B cell (primary cell): ENCODE data around the gene JUNB. TPM values are rescaled to one million over a fixed set of nuclear protein-coding genes. Genes with fewer than 3 reads are reported as not detected.

Source experiments
- ATAC-seq: fragments of 200-7000 bp; cut with Tn5 transposase; one replicate; pipeline ENCODE4 v1.10.0; 2021; ENCODE audit warnings: low read depth, mild to moderate bottlenecking, moderate number of reproducible peaks, moderate library complexity
- CTCF ChIA-PET: fragments of 350-600 bp; sonication (Branson Sonifier 250); formaldehyde crosslinking; loops from one replicate; lab custom pipeline; 2021; ENCODE audit warnings: antibody characterized with exemption, inconsistent platforms; lab: Charles Lee
- POLR2A ChIA-PET: fragments of 350-600 bp; sonication (Branson Sonifier 250); formaldehyde crosslinking; loops from one replicate; lab custom pipeline; 2021; ENCODE audit warnings: antibody characterized with exemption; lab: Charles Lee
- DNase-seq: peaks from one replicate; pipeline ENCODE4 v3.0.0; 2013
- H2AFZ ChIP-seq: 2 replicates; pipeline ENCODE4 v1.6.1; 2012; ENCODE audit warnings: mild to moderate bottlenecking, low read depth, low read length; ENCODE audit not compliant: insufficient read depth, poor library complexity, severe bottlenecking
- H3K27ac ChIP-seq, 2 donors: 1 replicate in 1 of 2; 2 replicates in 1 of 2; pipeline ENCODE4 v1.5.1; 2012 to 2013; ENCODE audit warnings: low read length in 2 of 2, mild to moderate bottlenecking in 2 of 2, moderate library complexity in 1 of 2
- H3K27me3 ChIP-seq, 4 experiments: fragments of 200-600 bp in 1 of 4; sonication (generic) in 1 of 4; replicated peaks in 1 of 4; 1 replicate in 2 of 4; 2 replicates in 2 of 4; pipeline versions ENCODE4 v1.6.1 to v1.7.0; 2013 to 2016; ENCODE audit warnings: low read length in 3 of 4, mild to moderate bottlenecking in 2 of 4, mixed read lengths in 1 of 4, moderate library complexity in 1 of 4; ENCODE audit not compliant: insufficient read depth in 4 of 4, control insufficient read depth in 3 of 4; ENCODE audit errors: control extremely low read depth in 1 of 4
- H3K36me3 ChIP-seq, 2 experiments: replicated peaks in 1 of 2; 1 replicate in 1 of 2; 2 replicates in 1 of 2; pipeline versions ENCODE4 v1.6.1 to v1.7.1; 2013; ENCODE audit warnings: low read length in 1 of 2; ENCODE audit not compliant: insufficient read depth in 2 of 2, control insufficient read depth in 1 of 2; ENCODE audit errors: control extremely low read depth in 1 of 2, extremely low read depth in 1 of 2
- H3K4me1 ChIP-seq, 2 donors: fragments of 200-600 bp in 1 of 2; sonication (generic) in 1 of 2; 1 replicate in 1 of 2; 2 replicates in 1 of 2; pipeline versions ENCODE4 v1.5.1 to v1.6.1; 2013 to 2017; ENCODE audit warnings: low read length in 2 of 2; ENCODE audit not compliant: control insufficient read depth in 2 of 2, insufficient read depth in 2 of 2
- H3K4me2 ChIP-seq: replicated peaks from 2 replicates; pipeline ENCODE3; 2012; ENCODE audit warnings: mild to moderate bottlenecking, low read depth, low read length; ENCODE audit not compliant: poor library complexity, severe bottlenecking
- H3K4me3 ChIP-seq, 5 experiments: fragments of 200-600 bp in 1 of 5; sonication (generic) in 1 of 5; 1 replicate in 3 of 5; 2 replicates in 2 of 5; pipeline versions ENCODE4 v1.5.1 to v1.7.0; 2011 to 2016; ENCODE audit warnings: low read length in 4 of 5, mild to moderate bottlenecking in 4 of 5, low read depth in 2 of 5, control low read depth in 1 of 5, moderate library complexity in 1 of 5; ENCODE audit not compliant: insufficient read depth in 1 of 5; ENCODE audit errors: control extremely low read depth in 1 of 5, extremely low read depth in 1 of 5
- H3K79me2 ChIP-seq: fragments of 200-600 bp; sonication (generic); one replicate; pipeline ENCODE4 v1.6.0; 2016; ENCODE audit warnings: low read length; ENCODE audit not compliant: control insufficient read depth, insufficient read depth
- H3K9ac ChIP-seq: fragments of 200-600 bp; sonication (generic); 2 replicates; pipeline ENCODE4 v1.6.1; 2017; ENCODE audit warnings: mild to moderate bottlenecking, low read length, moderate library complexity
- H3K9me3 ChIP-seq, 3 donors: one replicate each; pipeline versions ENCODE4 v1.6.1 to v1.7.1; 2013; ENCODE audit warnings: low read length in 2 of 3; ENCODE audit not compliant: control insufficient read depth in 2 of 3, insufficient read depth in 1 of 3; ENCODE audit errors: control extremely low read depth in 1 of 3
- H4K20me1 ChIP-seq: 2 replicates; pipeline ENCODE4 v1.6.0; 2012; ENCODE audit warnings: mild to moderate bottlenecking, low read length; ENCODE audit not compliant: insufficient read depth, control insufficient read depth, poor library complexity, severe bottlenecking
- H3K27ac Mint-ChIP-seq: one replicate; pipeline ENCODE4 v1.8.0; 2021; ENCODE audit warnings: mixed read lengths
- H3K27me3 Mint-ChIP-seq: one replicate; pipeline ENCODE4 v1.8.0; 2021; ENCODE audit warnings: mixed read lengths
- H3K4me1 Mint-ChIP-seq: one replicate; pipeline ENCODE4 v1.8.0; 2021; ENCODE audit warnings: mixed read lengths
- H3K4me3 Mint-ChIP-seq: one replicate; pipeline ENCODE4 v1.8.0; 2021; ENCODE audit warnings: mixed read lengths
- H3K9me3 Mint-ChIP-seq: one replicate; pipeline ENCODE4 v1.8.0; 2022; ENCODE audit warnings: mixed read lengths; ENCODE audit not compliant: insufficient read depth
- EZH2 ChIP-seq: IDR thresholded peaks from 2 replicates; pipeline ENCODE4 v1.6.1; 2012; ENCODE audit warnings: borderline replicate concordance, low read depth, mild to moderate bottlenecking, moderate library complexity, low read length; ENCODE audit not compliant: insufficient read depth, poor library complexity, severe bottlenecking
- WGBS: methylation state at CpG from one replicate; pipeline ENCODE4 v1.1.5; 2013; ENCODE audit warnings: missing lambda C conversion rate; ENCODE audit not compliant: insufficient coverage; 5-methylcytosine and 5-hydroxymethylcytosine counted together
- intact Hi-C: fragments of 100-400 bp; cut with micrococcal nuclease; formaldehyde crosslinking; loops from one replicate; pipeline ENCODE4 v1.10.0; 2022
- polyA plus RNA-seq: library from polyadenylated mRNA; depleted of rRNA; stranded (reverse); fragments of >200 nt; gene quantifications from 2 replicates; pipeline ENCODE4 v1.2.3, GENCODE V29; 2012
- total RNA-seq, 2 donors: library from RNA; stranded (reverse); fragments of 120-200 nt in 1 of 2; gene quantifications; 1 replicate in 1 of 2; 2 replicates in 1 of 2; pipeline versions ENCODE4 v1.2.3 to v1.2.4, GENCODE V29; 2013 to 2022
- TF ChIP-seq, protein P1 (sequence below): fragments of 200-600 bp; IDR thresholded peaks from one replicate; pipeline ENCODE4 v1.8.0; 2022; ENCODE audit warnings: antibody characterized with exemption, mild to moderate bottlenecking

JUNB gene
- total and polyA plus RNA-seq, 2 donors (not counting 1 experiment from before 2014, with no cell fraction given) = 206 to 4,055 TPM

DNA sequence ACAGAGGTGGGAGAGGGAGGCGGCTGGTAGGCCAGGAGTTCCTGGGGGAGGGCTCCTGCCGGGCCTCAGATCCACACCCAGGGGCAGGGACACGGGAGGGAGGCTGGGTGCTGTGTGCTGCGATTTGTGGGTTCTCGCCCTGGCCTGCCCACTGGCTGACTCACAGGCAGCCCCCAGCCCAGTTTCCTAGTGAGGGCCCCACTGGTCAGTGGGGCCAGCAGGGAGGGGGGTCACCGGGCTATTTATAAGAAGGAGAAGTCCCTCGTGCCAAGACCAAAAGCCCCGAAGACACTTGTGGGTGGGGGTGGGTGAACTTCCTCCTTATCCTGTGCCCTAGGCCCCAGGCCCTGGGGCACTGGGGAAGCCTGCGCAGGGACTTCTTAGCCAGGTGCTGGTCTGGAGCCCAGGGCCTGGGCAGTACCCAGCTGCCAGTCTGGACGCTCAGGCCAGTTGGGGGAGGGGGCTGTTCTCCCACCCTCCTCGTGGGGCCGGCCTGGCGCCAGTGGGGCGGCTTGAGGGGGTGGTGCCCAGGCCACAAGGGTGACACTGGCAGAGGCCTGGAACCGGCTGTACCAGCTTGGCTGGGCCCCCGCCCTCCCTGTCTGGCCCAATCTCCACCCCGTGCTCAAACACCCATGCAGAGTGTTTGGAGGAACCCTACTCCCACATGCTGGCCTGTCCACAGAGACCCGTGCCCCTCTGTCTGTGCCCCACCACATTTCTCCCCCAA, 5.0 kb upstream of the JUNB start:
- TF ChIP-seq, protein P1, sequence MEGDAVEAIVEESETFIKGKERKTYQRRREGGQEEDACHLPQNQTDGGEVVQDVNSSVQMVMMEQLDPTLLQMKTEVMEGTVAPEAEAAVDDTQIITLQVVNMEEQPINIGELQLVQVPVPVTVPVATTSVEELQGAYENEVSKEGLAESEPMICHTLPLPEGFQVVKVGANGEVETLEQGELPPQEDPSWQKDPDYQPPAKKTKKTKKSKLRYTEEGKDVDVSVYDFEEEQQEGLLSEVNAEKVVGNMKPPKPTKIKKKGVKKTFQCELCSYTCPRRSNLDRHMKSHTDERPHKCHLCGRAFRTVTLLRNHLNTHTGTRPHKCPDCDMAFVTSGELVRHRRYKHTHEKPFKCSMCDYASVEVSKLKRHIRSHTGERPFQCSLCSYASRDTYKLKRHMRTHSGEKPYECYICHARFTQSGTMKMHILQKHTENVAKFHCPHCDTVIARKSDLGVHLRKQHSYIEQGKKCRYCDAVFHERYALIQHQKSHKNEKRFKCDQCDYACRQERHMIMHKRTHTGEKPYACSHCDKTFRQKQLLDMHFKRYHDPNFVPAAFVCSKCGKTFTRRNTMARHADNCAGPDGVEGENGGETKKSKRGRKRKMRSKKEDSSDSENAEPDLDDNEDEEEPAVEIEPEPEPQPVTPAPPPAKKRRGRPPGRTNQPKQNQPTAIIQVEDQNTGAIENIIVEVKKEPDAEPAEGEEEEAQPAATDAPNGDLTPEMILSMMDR = no peak
- no peak for TF ChIP-seq EZH2
- peaks cover 50% of the 10 kb centered on the region for H3K4me1 Mint-ChIP-seq
- peak overlapping the region; percentile 92 to 97 for H3K27ac ChIP-seq
- H3K4me3 Mint-ChIP-seq = no peak overlapping the region
- peak overlapping the region; percentile 92 for H3K27ac Mint-ChIP-seq
- H4K20me1 ChIP-seq = peaks cover under 1% of the 10 kb centered on the region
- H3K27me3 ChIP-seq = no peaks in the 10 kb centered on the region
- H3K4me1 ChIP-seq = peaks cover 75 to 87% of the 10 kb centered on the region in 2 donors
- intact Hi-C loops = loop anchor here (5.0 kb wide), 1 partner anchor 1204 kb away; no protein-coding TSS in a partner anchor
- peak overlapping the region; percentile 96 for H3K4me2 ChIP-seq
- ChIA-PET CTCF (interaction anchor here (0.7 to 5.0 kb wide), 3 partner anchors 9 to 13 kb away, joined by 3 to 65 read pairs (median 28); no protein-coding TSS in a partner anchor), POLR2A (interaction anchor here (1.8 to 4.5 kb wide), 2 partner anchors 9 to 10 kb away, joined by 5 to 36 read pairs; no protein-coding TSS in a partner anchor)
- ATAC-seq (no peak), DNase-seq (peak; percentile 85)
- no peaks in the 10 kb centered on the region for H3K9me3 ChIP-seq
- H2AFZ ChIP-seq = no peak overlapping the region
- H3K9ac ChIP-seq = peak overlapping the region; percentile 13
- H3K4me3 ChIP-seq = peak overlapping the region in 1 of 5 experiments; percentile 19
- H3K27me3 Mint-ChIP-seq = no peaks in the 10 kb centered on the region
- no peaks in the 10 kb centered on the region for H3K9me3 Mint-ChIP-seq
- WGBS = 8% methylated on average over 13 of the region's 18 CpGs
- no peaks in the 10 kb centered on the region for H3K36me3 ChIP-seq
- peaks cover under 1% of the 10 kb centered on the region for H3K79me2 ChIP-seq

DNA sequence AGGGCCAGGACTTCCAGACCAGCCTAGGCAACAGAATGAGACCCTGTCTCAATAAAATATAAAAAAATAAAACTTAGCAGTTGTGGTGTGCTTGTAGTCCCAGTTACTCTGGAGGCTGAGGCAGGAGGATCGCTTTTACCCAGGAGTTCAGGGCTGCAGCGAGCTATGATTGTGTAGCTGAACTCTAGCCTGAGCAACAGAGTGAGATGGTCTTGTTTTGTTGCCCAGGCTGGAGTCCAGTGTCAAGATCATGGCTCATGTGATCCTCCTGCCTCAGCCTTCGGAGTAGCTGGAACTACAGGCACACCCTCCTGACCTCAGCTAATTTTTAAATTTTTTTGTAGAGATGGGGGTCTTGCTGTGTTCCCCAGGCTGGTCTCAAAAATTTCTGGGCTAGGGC, 4.3 kb upstream of the JUNB start:
- H3K36me3 ChIP-seq = no peaks in the 10 kb centered on the region
- Mint-ChIP-seq H3K27ac (peak overlapping the region; percentile 92), H3K27me3 (no peaks in the 10 kb centered on the region), H3K4me1 (peaks cover 44% of the 10 kb centered on the region), H3K9me3 (no peaks in the 10 kb centered on the region), H3K4me3 (peak overlapping the region; percentile 15)
- H3K27me3 ChIP-seq = no peaks in the 10 kb centered on the region
- POLR2A ChIA-PET = interaction anchor here (1.0 to 4.5 kb wide), 3 partner anchors 9 to 57 kb away, joined by 5 to 36 read pairs (median 6); no protein-coding TSS in a partner anchor
- H2AFZ ChIP-seq = no peak overlapping the region
- no peak for TF ChIP-seq EZH2
- TF ChIP-seq, protein P1 = no peak
- intact Hi-C loops = loop anchor here (5.0 kb wide), 1 partner anchor 1205 kb away; no protein-coding TSS in a partner anchor
- peak overlapping the region; percentile 12 for H3K9ac ChIP-seq
- peak overlapping the region; percentile 92 to 97 for H3K27ac ChIP-seq
- H3K79me2 ChIP-seq = peaks cover 7% of the 10 kb centered on the region
- H3K4me3 ChIP-seq = peak overlapping the region in 1 of 5 experiments; percentile 19
- DNase-seq (no peak), ATAC-seq (no peak)
- peaks cover 6% of the 10 kb centered on the region for H4K20me1 ChIP-seq
- CTCF ChIA-PET = interaction anchor here (0.7 to 5.0 kb wide), 3 partner anchors 9 to 12 kb away, joined by 3 to 65 read pairs (median 28); no protein-coding TSS in a partner anchor
- WGBS = 100% methylated on average over 2 of the region's 3 CpGs
- H3K9me3 ChIP-seq = no peaks in the 10 kb centered on the region
- H3K4me1 ChIP-seq = peaks cover 68 to 81% of the 10 kb centered on the region in 2 donors
- peak overlapping the region; percentile 96 for H3K4me2 ChIP-seq
